ENCODE data around the gene ASIC4. TPM values are rescaled to one million over a fixed set of nuclear protein-coding genes. Genes with fewer than 3 reads are reported as not detected.

The ASIC4 gene
- polyA plus RNA-seq, 3 donors, result not detected

DNA sequence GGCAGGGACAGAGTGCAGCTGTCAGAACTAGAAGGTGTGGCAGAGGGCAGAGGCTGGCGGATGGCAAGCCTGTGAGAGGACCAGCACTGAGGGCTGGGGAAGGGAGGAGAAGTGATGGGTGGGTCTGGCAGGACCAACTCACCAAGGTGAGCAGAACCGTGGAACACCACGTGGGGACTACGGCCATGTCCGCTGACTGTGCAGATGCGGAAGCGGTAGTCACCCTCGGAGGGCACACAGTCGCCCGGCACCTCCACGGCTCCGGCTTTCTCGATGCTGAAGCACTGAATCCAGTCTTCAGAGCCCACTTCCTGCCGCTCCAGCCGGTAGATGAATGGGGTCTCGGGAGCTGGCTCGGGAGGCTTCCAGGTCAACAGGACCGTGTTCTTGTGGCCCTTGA lies 52.8 kb downstream of the ASIC4 start:
- Mint-ChIP-seq H3K9me3 (peaks cover 0 to 7% (median 0%) of the 10 kb centered on the region in 7 donors), H3K4me1 (peaks cover 4% of the 10 kb centered on the region), H3K4me3 (no peak overlapping the region), H3K27me3 (ENCODE audit: low read depth in 3 of 3) (peaks cover 24 to 38% (median 37%) of the 10 kb centered on the region in 3 donors), H3K27ac (no peak overlapping the region), H3K36me3 (peaks cover 0 to 7% of the 10 kb centered on the region in 2 donors)
- Histone ChIP-seq H2AFZ (ENCODE audit: insufficient read depth, low read depth, low read length, poor library complexity, severe bottlenecking) (no peak overlapping the region), H3K36me3 (replicated peaks in 1 of 2; ENCODE audit: control insufficient read depth in 1 of 2, insufficient read depth in 2 of 2, low read length in 2 of 2) (no peaks in the 10 kb centered on the region), H3K4me3 (replicated peaks in 1 of 3; ENCODE audit: low read depth in 2 of 3, low read length in 3 of 3) (no peak overlapping the region), H3K9ac (ENCODE audit: insufficient read depth, low read length, poor library complexity, severe bottlenecking) (no peak overlapping the region), H4K20me1 (ENCODE audit: insufficient read depth, low read length) (no peaks in the 10 kb centered on the region), H3K79me2 (ENCODE audit: insufficient read depth, low read length) (no peaks in the 10 kb centered on the region), H3K9me3 (replicated peaks in 1 of 2; ENCODE audit: control insufficient read depth in 1 of 2, insufficient read depth in 1 of 2, low read length in 2 of 2) (no peaks in the 10 kb centered on the region), H3K27ac (ENCODE audit: low read depth in 1 of 2, low read length in 2 of 2) (no peak overlapping the region), H3K27me3 (ENCODE audit: control insufficient read depth in 2 of 2, insufficient read depth in 2 of 2, low read length in 2 of 2) (peaks cover 20 to 30% of the 10 kb centered on the region in 2 donors), H3K4me2 (replicated peaks; ENCODE audit: extremely low read depth, low read length, poor library complexity, severe bottlenecking) (no peak overlapping the region), H3K4me1 (ENCODE audit: control insufficient read depth in 1 of 2, insufficient read depth in 2 of 2, low read length in 2 of 2) (peaks cover 0 to 15% of the 10 kb centered on the region in 2 donors)
- intact Hi-C loops (cut with micrococcal nuclease), result no loop called here
- TF ChIP-seq, protein P1, sequence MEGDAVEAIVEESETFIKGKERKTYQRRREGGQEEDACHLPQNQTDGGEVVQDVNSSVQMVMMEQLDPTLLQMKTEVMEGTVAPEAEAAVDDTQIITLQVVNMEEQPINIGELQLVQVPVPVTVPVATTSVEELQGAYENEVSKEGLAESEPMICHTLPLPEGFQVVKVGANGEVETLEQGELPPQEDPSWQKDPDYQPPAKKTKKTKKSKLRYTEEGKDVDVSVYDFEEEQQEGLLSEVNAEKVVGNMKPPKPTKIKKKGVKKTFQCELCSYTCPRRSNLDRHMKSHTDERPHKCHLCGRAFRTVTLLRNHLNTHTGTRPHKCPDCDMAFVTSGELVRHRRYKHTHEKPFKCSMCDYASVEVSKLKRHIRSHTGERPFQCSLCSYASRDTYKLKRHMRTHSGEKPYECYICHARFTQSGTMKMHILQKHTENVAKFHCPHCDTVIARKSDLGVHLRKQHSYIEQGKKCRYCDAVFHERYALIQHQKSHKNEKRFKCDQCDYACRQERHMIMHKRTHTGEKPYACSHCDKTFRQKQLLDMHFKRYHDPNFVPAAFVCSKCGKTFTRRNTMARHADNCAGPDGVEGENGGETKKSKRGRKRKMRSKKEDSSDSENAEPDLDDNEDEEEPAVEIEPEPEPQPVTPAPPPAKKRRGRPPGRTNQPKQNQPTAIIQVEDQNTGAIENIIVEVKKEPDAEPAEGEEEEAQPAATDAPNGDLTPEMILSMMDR (IDR thresholded peaks at IDR 0.05), result no peak
- no peak for DNase-seq
- 95% methylated on average over 15 of the region's 18 CpGs for WGBS (ENCODE audit: insufficient coverage)

DNA sequence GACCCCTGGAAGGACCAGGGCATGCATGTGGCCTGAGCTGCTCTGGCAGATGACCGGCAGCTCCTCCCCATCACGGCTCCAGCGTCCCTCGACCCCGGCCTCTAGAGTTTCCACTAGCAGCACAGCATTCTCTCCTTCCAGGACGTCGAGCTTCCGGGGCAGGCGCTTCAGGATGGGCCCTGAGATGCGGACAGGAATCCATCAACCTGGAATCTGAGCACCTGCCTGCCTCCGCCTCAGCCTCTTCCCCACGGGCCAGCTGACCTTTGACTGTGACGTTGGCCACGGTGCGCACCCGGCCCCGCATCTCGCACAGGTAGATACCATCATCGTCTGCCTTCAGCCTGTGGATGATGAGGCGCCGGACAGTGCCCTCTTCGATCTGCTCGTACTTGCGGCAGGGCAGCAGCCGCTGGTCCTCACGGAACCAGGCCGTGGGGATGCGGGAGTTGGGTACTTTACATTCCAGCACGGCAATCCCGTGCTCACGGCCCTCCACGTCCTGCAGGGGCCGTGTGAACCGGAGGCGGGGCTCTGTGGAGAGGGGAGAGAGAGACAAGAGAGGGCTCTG lies 53.6 kb downstream of the ASIC4 start:
- H3K4me3 Mint-ChIP-seq, result no peak overlapping the region
- Histone ChIP-seq H3K4me2 (replicated peaks; ENCODE audit: extremely low read depth, low read length, poor library complexity, severe bottlenecking) (no peak overlapping the region), H3K27me3 (ENCODE audit: control insufficient read depth in 2 of 2, insufficient read depth in 2 of 2, low read length in 2 of 2) (peaks cover 23 to 38% of the 10 kb centered on the region in 2 donors), H3K4me3 (replicated peaks in 1 of 3; ENCODE audit: low read depth in 2 of 3, low read length in 3 of 3) (no peak overlapping the region), H2AFZ (ENCODE audit: insufficient read depth, low read depth, low read length, poor library complexity, severe bottlenecking) (no peak overlapping the region), H3K79me2 (ENCODE audit: insufficient read depth, low read length) (no peaks in the 10 kb centered on the region), H3K9ac (ENCODE audit: insufficient read depth, low read length, poor library complexity, severe bottlenecking) (no peak overlapping the region), H3K36me3 (replicated peaks in 1 of 2; ENCODE audit: control insufficient read depth in 1 of 2, insufficient read depth in 2 of 2, low read length in 2 of 2) (no peaks in the 10 kb centered on the region), H3K4me1 (ENCODE audit: control insufficient read depth in 1 of 2, insufficient read depth in 2 of 2, low read length in 2 of 2) (peaks cover 0 to 15% of the 10 kb centered on the region in 2 donors), H4K20me1 (ENCODE audit: insufficient read depth, low read length) (no peaks in the 10 kb centered on the region), H3K9me3 (replicated peaks in 1 of 2; ENCODE audit: control insufficient read depth in 1 of 2, insufficient read depth in 1 of 2, low read length in 2 of 2) (no peaks in the 10 kb centered on the region), H3K27ac (ENCODE audit: low read depth in 1 of 2, low read length in 2 of 2) (no peak overlapping the region)
- TF ChIP-seq, protein P1 (IDR thresholded peaks at IDR 0.05), result no peak
- H3K27me3 Mint-ChIP-seq (ENCODE audit: low read depth in 3 of 3), result peaks cover 30 to 44% (median 43%) of the 10 kb centered on the region in 3 donors
- intact Hi-C loops (cut with micrococcal nuclease), result no loop called here
- peaks cover 0 to 7% of the 10 kb centered on the region in 2 donors for H3K36me3 Mint-ChIP-seq
- no peak overlapping the region for H3K27ac Mint-ChIP-seq
- peaks cover 4% of the 10 kb centered on the region for H3K4me1 Mint-ChIP-seq
- no peak for DNase-seq
- H3K9me3 Mint-ChIP-seq, result peaks cover 0 to 7% (median 0%) of the 10 kb centered on the region in 7 donors
- 95% methylated on average over 34 of the region's 35 CpGs for WGBS (ENCODE audit: insufficient coverage)
